Jurkat, Clone E6-1 (cell line): Measurements from ENCODE around the gene TMEM259.
A peak's percentile ranks its signal among the peaks of the same experiment; 100 is the strongest.

Source experiments
- DNase-seq: peaks from one replicate; pipeline ENCODE4 v3.0.0-alpha.2; 2011; ENCODE audit warnings: low read depth, low spot score
- H3K4me3 ChIP-seq: 2 replicates; pipeline ENCODE4 v1.5.1; 2011; ENCODE audit warnings: mild to moderate bottlenecking, low read length, control low read depth, moderate library complexity

The TMEM259 gene

DNA sequence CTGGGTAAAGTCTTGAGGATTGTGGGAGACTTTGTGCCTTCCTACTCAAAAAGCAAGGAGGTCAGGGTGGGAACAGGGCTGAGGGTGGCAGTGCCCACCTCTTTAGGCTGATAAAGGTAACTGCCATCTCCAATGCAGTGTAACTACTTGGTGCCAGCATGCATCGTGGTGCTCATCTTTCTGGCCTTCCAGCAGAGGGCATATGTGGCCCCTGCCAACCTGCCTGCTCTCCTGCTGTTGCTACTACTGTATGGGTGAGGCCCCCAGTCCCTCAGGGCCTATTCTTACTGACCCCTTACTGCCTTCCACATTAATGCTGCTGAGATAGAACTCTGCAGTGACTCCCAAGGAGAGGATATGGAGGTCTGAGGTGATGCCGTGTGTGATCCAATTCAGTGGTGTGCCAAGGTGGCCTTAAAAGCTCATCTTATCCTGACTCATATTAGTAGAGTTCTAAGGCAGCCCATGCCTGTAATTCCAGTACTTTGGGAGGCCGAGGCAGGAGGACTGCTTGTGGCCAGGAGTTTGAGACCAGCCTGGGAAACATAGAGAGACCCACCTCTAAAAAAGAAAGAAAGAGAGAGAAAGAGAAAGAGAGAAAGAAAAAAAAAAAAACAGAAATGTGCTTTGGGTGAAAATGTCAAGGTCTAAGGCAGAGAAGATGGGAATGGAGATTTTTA lies 36.4 kb upstream of the TMEM259 start:
- DNase-seq: peak; percentile 67
- H3K4me3 ChIP-seq: no peak overlapping the region

DNA sequence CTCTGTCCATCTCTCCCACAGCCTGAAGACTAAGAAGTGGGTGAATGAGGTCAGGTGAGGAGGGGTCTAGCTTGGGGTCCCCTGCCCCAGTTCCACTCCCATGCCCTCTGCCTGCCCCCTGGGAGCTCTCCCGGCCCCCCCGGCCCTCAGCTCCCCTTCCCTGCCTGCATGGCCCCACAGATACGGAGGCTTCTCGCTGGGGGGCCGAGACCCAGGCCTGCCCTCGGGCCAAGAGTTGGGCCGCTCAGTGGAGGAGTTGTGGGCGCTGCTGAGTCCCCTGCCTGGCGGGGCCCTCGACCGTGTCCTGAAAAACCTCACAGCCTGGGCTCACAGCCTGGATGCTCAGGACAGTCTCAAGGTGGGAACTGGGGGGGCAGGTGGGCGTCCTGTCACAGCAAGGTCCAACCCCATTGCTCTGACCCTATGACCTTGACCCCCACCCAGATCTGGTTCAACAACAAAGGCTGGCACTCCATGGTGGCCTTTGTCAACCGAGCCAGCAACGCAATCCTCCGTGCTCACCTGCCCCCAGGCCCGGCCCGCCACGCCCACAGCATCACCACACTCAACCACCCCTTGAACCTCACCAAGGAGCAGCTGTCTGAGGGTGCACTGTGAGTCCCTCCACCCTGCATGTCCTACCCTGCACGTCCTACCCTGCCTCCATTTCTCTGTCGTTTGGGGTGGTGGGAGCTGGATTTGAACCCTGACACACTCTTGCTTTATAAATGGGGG lies 35.1 kb upstream of the TMEM259 start:
- no peak for DNase-seq
- H3K4me3 ChIP-seq: no peak overlapping the region

DNA sequence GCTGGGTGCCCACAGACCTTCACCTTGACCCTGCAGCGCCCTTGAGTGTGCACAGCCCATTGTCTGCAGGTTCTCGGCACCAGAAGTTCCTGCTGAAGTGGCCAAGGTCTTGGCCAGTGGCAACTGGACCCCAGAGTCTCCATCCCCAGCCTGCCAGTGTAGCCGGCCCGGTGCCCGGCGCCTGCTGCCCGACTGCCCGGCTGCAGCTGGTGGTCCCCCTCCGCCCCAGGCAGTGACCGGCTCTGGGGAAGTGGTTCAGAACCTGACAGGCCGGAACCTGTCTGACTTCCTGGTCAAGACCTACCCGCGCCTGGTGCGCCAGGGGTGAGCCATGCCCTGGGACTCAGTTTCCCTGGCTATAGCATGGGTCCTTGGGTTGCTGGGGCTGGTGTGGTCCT lies 34.1 kb upstream of the TMEM259 start:
- DNase-seq: no peak
- no peak overlapping the region for H3K4me3 ChIP-seq

DNA sequence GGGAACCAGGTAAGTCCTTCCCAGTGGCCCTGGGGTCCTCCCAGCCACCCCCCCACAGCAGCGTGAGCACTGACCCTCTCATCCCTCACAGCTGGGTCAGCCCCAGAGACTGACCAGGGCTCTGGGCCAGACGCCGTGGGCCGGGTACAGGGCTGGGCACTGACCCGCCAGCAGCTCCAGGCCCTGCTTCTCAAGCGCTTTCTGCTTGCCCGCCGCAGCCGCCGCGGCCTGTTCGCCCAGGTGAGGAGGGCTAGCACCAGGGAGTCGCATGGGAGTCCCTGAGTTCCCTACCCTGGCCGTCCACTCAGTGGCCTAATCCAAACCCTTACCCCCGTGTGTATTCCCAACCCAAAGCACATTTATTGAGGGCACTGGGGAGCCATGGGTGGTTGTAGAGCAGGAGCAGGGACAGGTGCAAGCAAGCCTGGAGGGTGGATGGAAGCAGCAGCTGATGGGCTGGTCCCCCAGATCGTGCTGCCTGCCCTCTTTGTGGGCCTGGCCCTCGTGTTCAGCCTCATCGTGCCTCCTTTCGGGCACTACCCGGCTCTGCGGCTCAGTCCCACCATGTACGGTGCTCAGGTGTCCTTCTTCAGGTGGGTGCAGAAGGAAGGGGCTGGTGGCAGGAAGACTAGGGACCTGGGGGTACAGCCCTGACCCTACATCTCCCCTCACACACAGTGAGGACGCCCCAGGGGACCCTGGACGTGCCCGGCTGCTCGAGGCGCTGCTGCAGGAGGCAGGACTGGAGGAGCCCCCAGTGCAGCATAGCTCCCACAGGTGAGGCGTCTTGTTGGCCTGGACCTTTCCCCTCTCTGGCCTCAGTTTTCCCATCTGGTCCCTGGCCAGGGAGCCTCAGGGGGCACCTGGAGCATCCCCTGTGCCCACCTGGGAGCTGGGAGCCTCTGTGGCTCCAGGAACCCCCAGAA lies 33.4 kb upstream of the TMEM259 start:
- DNase-seq: no peak
- no peak overlapping the region for H3K4me3 ChIP-seq

DNA sequence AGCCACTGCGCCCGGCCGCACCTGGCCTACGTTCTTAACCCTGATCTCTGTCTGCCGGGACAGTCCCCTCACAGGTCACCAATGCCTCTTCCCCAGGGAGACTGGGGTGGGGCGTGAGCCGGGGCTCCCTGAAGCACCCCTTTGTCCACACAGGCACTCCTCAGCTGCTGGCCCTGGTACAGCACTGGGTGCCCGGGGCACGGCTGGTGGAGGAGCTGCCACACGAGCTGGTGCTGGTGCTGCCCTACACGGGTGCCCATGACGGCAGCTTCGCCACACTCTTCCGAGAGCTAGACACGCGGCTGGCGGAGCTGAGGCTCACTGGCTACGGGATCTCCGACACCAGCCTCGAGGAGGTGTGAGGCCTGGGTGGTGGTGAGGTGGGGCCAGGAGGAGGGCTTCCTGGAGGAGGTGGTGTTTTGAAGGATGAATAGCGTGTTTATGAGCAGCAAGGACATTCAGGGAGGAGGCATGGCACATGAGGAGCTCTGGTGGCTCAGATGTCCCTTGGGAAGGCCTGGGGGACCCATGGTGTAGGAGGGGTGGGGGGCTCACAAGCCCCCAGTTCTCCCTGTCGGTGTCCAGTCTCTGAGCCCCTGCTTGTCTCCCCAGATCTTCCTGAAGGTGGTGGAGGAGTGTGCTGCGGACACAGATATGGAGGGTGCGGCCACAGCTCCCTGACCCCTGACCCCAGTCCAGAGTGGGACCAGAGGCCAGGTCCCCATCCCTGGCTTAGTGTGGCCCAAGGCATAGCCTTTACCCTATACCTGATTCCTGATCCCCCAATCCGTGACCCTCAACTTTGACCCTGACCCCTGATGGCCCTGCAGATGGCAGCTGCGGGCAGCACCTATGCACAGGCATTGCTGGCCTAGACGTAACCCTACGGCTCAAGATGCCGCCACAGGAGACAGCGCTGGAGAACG lies 32.5 kb upstream of the TMEM259 start:
- H3K4me3 ChIP-seq: no peak overlapping the region
- DNase-seq: no peak

DNA sequence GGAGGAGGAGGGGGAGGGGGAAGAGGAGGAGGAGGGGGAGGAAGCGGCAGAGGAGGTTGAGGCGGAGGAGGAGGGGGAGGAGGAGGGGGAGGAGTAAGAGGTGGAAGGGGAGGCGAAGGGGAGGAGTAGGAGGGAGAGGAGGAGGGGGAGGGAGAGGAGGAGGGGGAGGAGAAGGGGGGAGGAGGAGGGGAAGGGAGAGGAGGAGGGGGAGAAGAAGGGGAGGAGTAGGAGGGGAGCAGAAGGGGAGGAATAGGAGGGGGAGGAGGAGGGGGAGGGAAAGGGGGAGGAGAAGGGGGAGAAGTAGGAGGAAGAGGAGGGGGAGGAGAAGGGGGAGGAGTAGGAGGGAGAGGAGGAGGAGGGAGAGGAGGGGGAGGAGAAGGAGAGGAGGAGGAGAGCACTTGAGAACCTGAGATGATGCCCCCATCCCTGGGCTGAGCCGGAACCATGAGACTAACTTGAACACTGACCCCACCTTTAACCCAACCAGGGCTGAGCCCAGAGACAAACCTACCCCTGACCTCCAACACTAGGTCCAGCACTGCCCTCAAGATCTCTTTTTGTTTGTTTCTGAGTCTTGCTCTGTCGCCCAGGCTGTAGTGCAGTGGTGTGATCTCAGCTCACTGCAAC lies 31.5 kb upstream of the TMEM259 start:
- DNase-seq: no peak

DNA sequence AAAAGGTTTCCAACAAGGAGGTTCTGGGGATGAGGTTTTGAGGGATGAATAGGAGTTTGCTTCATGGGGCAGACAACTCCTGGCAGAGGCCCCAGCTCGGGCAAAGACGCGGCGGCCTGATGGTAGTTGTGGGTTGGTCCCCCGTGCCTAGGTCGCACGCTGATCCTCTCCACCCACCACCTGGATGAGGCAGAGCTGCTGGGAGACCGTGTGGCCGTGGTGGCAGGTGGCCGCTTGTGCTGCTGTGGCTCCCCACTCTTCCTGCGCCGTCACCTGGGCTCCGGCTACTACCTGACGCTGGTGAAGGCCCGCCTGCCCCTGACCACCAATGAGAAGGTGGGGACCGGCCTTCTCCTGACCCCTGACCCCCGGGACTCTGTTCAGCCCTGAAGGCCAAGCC lies 30.9 kb upstream of the TMEM259 start:
- DNase-seq: no peak
- no peak overlapping the region for H3K4me3 ChIP-seq

More for the DNA sequence above, 31.5 kb upstream of the TMEM259 start:
- no peak overlapping the region for H3K4me3 ChIP-seq

DNA sequence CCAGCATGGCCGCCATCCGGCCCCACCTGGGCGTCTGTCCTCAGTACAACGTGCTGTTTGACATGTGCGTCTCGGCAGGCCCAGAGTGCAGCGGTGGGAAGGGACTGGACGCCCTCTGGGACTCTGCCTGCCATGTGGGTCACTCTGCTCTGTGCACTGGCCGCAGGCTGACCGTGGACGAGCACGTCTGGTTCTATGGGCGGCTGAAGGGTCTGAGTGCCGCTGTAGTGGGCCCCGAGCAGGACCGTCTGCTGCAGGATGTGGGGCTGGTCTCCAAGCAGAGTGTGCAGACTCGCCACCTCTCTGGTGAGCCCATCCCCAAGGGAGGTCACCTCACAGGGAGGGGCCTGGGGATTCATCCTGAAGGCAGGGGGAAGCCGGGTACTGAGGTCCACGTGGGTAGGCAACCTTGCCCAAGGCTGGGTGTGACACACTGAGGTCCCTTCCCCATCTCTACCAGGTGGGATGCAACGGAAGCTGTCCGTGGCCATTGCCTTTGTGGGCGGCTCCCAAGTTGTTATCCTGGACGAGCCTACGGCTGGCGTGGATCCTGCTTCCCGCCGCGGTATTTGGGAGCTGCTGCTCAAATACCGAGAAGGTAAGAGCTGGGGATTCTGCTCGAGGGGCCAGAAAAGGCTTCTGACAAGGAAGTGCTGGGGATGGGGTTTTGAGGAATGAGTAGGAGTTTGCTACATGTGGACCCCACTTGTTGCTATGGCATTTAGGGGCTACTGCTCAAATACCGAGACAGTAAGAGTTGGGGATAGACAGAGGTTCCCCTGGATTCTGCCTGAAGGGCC lies 30.3 kb upstream of the TMEM259 start:
- H3K4me3 ChIP-seq: no peak overlapping the region
- DNase-seq: no peak

DNA sequence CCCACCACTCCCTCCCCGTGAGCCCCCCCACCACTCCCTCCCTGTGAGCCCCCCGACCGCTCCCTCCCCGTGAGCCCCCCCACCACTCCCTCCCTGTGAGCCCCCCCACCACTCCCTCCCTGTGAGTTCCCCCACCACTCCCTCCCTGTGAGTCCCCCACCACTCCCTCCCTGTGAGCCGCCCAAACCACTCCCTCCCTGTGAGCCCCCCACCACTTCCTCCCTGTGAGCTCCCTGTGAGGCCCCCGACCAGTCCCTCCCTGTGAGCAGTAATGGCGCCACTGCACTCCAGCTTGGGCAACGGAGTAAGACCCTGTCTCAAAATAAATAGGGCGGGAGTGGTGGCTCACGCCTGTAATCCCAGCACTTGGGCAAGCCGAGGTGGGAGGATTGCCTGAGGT lies 28.9 kb upstream of the TMEM259 start:
- no peak for DNase-seq
- H3K4me3 ChIP-seq: no peak overlapping the region

DNA sequence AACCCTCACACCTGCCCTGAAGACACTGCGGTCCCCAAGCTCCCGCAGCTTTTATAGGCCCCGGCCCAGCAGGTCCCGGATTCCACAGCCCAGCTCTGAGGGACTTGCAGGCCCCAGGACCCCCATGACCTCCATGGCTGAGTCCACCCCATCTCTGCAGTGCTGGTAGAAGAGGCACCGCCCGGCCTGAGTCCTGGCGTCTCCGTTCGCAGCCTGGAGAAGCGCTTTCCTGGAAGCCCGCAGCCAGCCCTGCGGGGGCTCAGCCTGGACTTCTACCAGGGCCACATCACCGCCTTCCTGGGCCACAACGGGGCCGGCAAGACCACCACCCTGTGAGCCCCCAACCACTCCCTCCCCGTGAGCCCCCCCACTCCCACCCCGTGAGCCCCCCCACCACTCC lies 28.2 kb upstream of the TMEM259 start:
- no peak overlapping the region for H3K4me3 ChIP-seq
- no peak for DNase-seq

DNA sequence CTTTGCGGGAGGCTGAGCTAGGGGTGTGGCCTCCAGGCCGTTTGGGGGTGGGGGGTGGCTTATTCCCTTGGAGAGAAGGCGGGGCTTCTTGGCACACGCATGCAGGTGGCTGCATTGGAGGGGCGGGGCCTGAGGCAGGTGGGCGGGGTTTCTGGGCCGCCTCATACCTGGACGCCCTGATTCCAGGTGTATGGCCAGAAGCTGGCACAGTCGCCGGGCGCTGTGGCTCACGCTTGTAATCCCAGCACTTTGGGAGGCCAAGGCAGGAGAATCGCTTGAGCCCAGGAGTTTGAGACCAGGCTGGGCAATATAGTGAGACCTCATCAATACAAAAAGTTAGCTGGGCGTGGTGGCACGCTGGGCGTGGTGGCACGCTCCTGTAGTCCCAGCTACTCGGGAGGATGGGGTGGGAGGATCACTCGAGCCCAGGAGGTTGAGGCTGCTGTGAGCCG lies 26.8 kb upstream of the TMEM259 start:
- no peak for DNase-seq
- no peak overlapping the region for H3K4me3 ChIP-seq

DNA sequence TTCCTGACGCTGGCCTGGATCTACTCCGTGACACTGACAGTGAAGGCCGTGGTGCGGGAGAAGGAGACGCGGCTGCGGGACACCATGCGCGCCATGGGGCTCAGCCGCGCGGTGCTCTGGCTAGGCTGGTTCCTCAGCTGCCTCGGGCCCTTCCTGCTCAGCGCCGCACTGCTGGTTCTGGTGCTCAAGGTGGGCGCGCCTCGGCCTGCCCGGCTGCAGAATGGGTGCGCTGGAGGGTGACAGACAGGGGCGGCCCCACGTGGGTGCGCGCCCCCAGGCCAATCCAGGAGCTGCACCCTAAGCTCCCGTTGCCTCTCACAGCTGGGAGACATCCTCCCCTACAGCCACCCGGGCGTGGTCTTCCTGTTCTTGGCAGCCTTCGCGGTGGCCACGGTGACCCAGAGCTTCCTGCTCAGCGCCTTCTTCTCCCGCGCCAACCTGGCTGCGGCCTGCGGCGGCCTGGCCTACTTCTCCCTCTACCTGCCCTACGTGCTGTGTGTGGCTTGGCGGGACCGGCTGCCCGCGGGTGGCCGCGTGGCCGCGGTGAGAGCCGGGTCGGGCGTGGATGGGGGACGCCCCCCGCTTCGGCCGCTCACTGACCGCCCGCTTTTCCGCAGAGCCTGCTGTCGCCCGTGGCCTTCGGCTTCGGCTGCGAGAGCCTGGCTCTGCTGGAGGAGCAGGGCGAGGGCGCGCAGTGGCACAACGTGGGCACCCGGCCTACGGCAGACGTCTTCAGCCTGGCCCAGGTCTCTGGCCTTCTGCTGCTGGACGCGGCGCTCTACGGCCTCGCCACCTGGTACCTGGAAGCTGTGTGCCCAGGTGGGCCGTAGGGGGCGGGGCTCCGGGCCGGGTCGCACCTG lies 26.1 kb upstream of the TMEM259 start:
- H3K4me3 ChIP-seq: no peak overlapping the region
- DNase-seq: no peak

DNA sequence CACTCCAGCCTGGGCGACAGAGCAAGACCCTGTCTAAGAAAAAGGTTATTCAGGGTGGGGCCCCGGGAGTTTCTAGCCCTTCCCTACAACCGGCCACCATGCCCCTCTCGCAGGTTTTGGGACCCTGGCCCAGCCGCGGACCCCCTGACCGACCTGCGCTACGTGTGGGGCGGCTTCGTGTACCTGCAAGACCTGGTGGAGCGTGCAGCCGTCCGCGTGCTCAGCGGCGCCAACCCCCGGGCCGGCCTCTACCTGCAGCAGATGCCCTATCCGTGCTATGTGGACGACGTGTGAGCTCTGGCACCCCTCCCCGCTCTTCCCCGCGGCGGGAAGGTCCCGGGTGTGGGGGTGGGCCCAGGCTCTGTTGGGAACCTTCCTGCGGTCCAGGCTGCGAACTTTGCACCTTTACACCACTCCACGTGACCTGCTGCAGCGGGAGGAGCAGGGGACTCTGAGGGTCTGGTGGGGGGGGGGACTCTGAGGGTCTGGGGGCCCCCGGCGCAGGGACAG lies 25.2 kb upstream of the TMEM259 start:
- no peak for DNase-seq
- no peak overlapping the region for H3K4me3 ChIP-seq

DNA sequence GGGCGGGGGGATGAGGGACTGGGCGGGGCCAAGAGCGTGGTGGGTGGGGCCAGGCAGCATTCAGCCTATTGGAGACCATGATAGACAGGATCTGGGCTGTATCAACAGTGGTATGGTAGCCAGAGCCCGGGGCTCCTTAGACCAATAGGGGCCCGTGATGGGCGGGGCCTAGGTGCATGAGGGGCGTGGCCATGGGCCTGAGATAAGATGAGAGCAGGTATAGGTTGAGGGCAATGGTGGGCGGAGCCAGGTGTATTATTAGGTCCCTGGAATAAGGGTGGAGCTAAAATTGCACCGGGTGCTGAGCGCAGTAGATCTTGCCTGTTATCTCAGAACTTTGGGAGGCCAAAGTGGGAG lies 24.3 kb upstream of the TMEM259 start:
- DNase-seq: peak; percentile 82
- H3K4me3 ChIP-seq: no peak overlapping the region

DNA sequence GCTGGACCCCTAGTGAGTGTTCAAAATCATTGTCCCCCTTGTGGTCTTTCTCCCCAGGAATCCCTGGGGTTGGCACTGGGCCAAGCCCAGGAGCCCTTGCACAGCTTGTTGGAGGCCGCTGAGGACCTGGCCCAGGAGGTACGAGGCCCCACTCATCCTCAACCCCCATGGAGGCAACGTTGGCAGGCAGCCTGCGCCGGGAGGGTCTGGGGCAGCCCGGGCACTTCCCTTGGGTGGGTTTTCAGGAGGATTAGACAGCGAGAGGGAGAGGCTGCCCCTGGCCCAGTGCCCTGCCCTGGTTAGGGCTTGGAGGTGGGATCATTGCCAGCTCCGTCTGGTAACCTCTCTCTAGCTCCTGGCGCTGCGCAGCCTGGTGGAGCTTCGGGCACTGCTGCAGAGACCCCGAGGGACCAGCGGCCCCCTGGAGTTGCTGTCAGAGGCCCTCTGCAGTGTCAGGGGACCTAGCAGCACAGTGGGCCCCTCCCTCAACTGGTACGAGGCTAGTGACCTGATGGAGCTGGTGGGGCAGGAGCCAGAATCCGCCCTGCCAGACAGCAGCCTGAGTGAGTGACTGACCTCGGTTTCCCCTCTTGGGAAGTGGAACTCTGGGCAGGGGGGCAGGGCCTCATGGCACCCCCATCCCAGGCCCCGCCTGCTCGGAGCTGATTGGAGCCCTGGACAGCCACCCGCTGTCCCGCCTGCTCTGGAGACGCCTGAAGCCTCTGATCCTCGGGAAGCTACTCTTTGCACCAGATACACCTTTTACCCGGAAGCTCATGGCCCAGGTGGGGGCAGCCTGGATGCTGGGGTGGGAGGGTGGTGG lies 22.0 kb upstream of the TMEM259 start:
- DNase-seq: no peak
- H3K4me3 ChIP-seq: no peak overlapping the region
